H9 (cell line): ENCODE data around the gene NDUFAF2. TPM values are rescaled to one million over a fixed set of nuclear protein-coding genes. Genes with fewer than 3 reads are reported as not detected.

Source experiments
- DNase-seq: peaks from one replicate; pipeline ENCODE4 v3.0.0-alpha.2; 2017
- H2AFZ ChIP-seq: one replicate; pipeline ENCODE4 v1.6.1; 2013; ENCODE audit warnings: mild to moderate bottlenecking, low read length, control low read depth, moderate library complexity
- H2AK5ac ChIP-seq: 2 replicates; pipeline ENCODE4 v1.6.1; 2013; ENCODE audit warnings: low read length, control low read depth, mixed read lengths; ENCODE audit not compliant: insufficient read length
- H2BK120ac ChIP-seq: one replicate; pipeline ENCODE4 v1.6.1; 2013; ENCODE audit warnings: low read depth, mild to moderate bottlenecking, low read length, control low read depth, inconsistent platforms; ENCODE audit not compliant: poor library complexity, severe bottlenecking
- H2BK12ac ChIP-seq: 2 replicates; pipeline ENCODE4 v1.6.1; 2013; ENCODE audit warnings: low read length, control low read depth, mixed read lengths, low read depth; ENCODE audit not compliant: insufficient read length
- H2BK15ac ChIP-seq: 2 replicates; pipeline ENCODE4 v1.6.1; 2013; ENCODE audit warnings: low read depth, low read length, control low read depth
- H2BK20ac ChIP-seq: one replicate; pipeline ENCODE4 v1.6.1; 2013; ENCODE audit warnings: low read depth, mild to moderate bottlenecking, low read length, control low read depth, inconsistent platforms; ENCODE audit not compliant: poor library complexity, severe bottlenecking
- H2BK5ac ChIP-seq: 2 replicates; pipeline ENCODE4 v1.6.1; 2013; ENCODE audit warnings: low read length, control low read depth, mixed read lengths; ENCODE audit not compliant: insufficient read length
- H3K14ac ChIP-seq: 2 replicates; pipeline ENCODE4 v1.6.1; 2013; ENCODE audit warnings: low read length, control low read depth; ENCODE audit not compliant: insufficient read depth
- H3K18ac ChIP-seq: 2 replicates; pipeline ENCODE4 v1.6.1; 2013; ENCODE audit warnings: low read depth, mild to moderate bottlenecking, mixed read lengths, low read length, control low read depth; ENCODE audit not compliant: insufficient read length
- H3K23ac ChIP-seq: 2 replicates; pipeline ENCODE4 v1.6.1; 2013; ENCODE audit warnings: low read length, control low read depth, mixed read lengths, low read depth; ENCODE audit not compliant: insufficient read length
- H3K23me2 ChIP-seq: 2 replicates; pipeline ENCODE4 v1.6.1; 2013; ENCODE audit warnings: low read depth, mild to moderate bottlenecking, mixed read lengths, low read length, control low read depth; ENCODE audit not compliant: insufficient read length, poor library complexity, severe bottlenecking
- H3K27ac ChIP-seq: 2 replicates; pipeline ENCODE4 v1.5.1; 2013; ENCODE audit warnings: low read length, control low read depth, mixed read lengths, low read depth; ENCODE audit not compliant: insufficient read length
- H3K27me3 ChIP-seq: 2 replicates; pipeline ENCODE4 v1.6.1; 2013; ENCODE audit warnings: low read length, control low read depth, inconsistent platforms; ENCODE audit not compliant: insufficient read depth
- H3K4ac ChIP-seq: 2 replicates; pipeline ENCODE4 v1.6.1; 2013; ENCODE audit warnings: low read depth, mild to moderate bottlenecking, control low read depth, inconsistent platforms, low read length, moderate library complexity
- H3K4me1 ChIP-seq: 2 replicates; pipeline ENCODE4 v1.6.1; 2013; ENCODE audit warnings: low read length, control low read depth, inconsistent platforms; ENCODE audit not compliant: insufficient read depth
- H3K4me2 ChIP-seq: 2 replicates; pipeline ENCODE4 v1.6.1; 2013; ENCODE audit warnings: low read length, control low read depth, mixed read lengths; ENCODE audit not compliant: insufficient read length, insufficient read depth
- H3K56ac ChIP-seq: 2 replicates; pipeline ENCODE4 v1.6.1; 2013; ENCODE audit warnings: low read depth, mild to moderate bottlenecking, mixed read lengths, low read length, control low read depth; ENCODE audit not compliant: insufficient read length
- H3K79me1 ChIP-seq: 2 replicates; pipeline ENCODE4 v1.6.1; 2013; ENCODE audit warnings: low read depth, mild to moderate bottlenecking, moderate library complexity, low read length, control low read depth, inconsistent platforms; ENCODE audit not compliant: insufficient read depth, poor library complexity, severe bottlenecking
- H3K79me2 ChIP-seq: 2 replicates; pipeline ENCODE4 v1.6.1; 2013; ENCODE audit warnings: low read length, control low read depth, inconsistent platforms; ENCODE audit not compliant: insufficient read depth
- H3K9ac ChIP-seq: 2 replicates; pipeline ENCODE4 v1.6.1; 2013; ENCODE audit warnings: low read length, control low read depth, mixed read lengths; ENCODE audit not compliant: insufficient read length; ENCODE audit errors: extremely low read depth
- H3K9me3 ChIP-seq: one replicate; pipeline ENCODE4 v1.6.1; 2013; ENCODE audit warnings: low read depth, low read length, inconsistent platforms; ENCODE audit not compliant: control insufficient read depth
- H3T11ph ChIP-seq: one replicate; pipeline ENCODE4 v1.6.1; 2013; ENCODE audit warnings: mild to moderate bottlenecking, low read length, control low read depth, inconsistent platforms
- H4K20me1 ChIP-seq: one replicate; pipeline ENCODE4 v1.6.1; 2013; ENCODE audit not compliant: control insufficient read depth, insufficient read length, insufficient read depth
- H4K5ac ChIP-seq: 2 replicates; pipeline ENCODE4 v1.6.1; 2013; ENCODE audit warnings: low read depth, mild to moderate bottlenecking, mixed read lengths, low read length, control low read depth; ENCODE audit not compliant: insufficient read length
- H4K8ac ChIP-seq: replicated peaks from 2 replicates; pipeline ENCODE4 v1.6.1; 2013; ENCODE audit warnings: low read length, control low read depth, mixed read lengths, low read depth; ENCODE audit not compliant: insufficient read length
- H4K91ac ChIP-seq: 2 replicates; pipeline ENCODE4 v1.6.1; 2013; ENCODE audit warnings: low read depth, mild to moderate bottlenecking, moderate library complexity, mixed read lengths, low read length, control low read depth; ENCODE audit not compliant: insufficient read length
- H3K27ac Mint-ChIP-seq, 3 experiments: 2 replicates in 2 of 3; 3 replicates in 1 of 3; pipeline ENCODE4 v1.8.0; 2020 to 2021; ENCODE audit warnings: mixed read lengths in 3 of 3, mild to moderate bottlenecking in 1 of 3, moderate library complexity in 1 of 3
- H3K27me3 Mint-ChIP-seq: 2 replicates; pipeline ENCODE4 v1.8.0; 2021; ENCODE audit warnings: low read depth, mild to moderate bottlenecking, moderate library complexity, mixed read lengths
- H3K36me3 Mint-ChIP-seq, 3 experiments: 2 replicates in 2 of 3; 3 replicates in 1 of 3; pipeline ENCODE4 v1.8.0; 2020 to 2021; ENCODE audit warnings: low read depth in 3 of 3, mixed read lengths in 3 of 3; ENCODE audit not compliant: insufficient read depth in 1 of 3
- H3K4me1 Mint-ChIP-seq, 2 experiments: 2 replicates each; pipeline ENCODE4 v1.8.0; 2020; ENCODE audit warnings: mixed read lengths in 2 of 2
- H3K4me3 Mint-ChIP-seq, 2 experiments: 2 replicates in 1 of 2; 3 replicates in 1 of 2; pipeline ENCODE4 v1.8.0; 2020 to 2021; ENCODE audit warnings: mild to moderate bottlenecking in 2 of 2, mixed read lengths in 2 of 2, moderate library complexity in 1 of 2
- H3K9me3 Mint-ChIP-seq, 2 experiments: 2 replicates in 1 of 2; 3 replicates in 1 of 2; pipeline ENCODE4 v1.8.0; 2020; ENCODE audit warnings: mild to moderate bottlenecking in 2 of 2, mixed read lengths in 2 of 2, moderate library complexity in 1 of 2
- WGBS: extraction: QIAGEN DNeasy Blood & Tissue Kit; methylation state at CpG from one replicate; pipeline ENCODE4 v1.1.7; 2013; ENCODE audit warnings: missing lambda C conversion rate, low lambda C conversion rate, mixed read lengths; ENCODE audit not compliant: insufficient read length; ENCODE audit errors: extremely low coverage; 5-methylcytosine and 5-hydroxymethylcytosine counted together
- total RNA-seq: library from RNA; stranded (reverse); gene quantifications from 2 replicates; pipeline ENCODE4 v1.2.1, GENCODE V29; 2021
- TF ChIP-seq, protein P1 (sequence below): fragments of 200-600 bp; sonication (generic); conservative IDR thresholded peaks from 3 replicates; pipeline ENCODE4 v1.8.0; 2021; ENCODE audit warnings: antibody characterized with exemption, mild to moderate bottlenecking

The NDUFAF2 gene
- total RNA-seq, 1 experiment from 2014 or later, result 31.4 TPM

DNA sequence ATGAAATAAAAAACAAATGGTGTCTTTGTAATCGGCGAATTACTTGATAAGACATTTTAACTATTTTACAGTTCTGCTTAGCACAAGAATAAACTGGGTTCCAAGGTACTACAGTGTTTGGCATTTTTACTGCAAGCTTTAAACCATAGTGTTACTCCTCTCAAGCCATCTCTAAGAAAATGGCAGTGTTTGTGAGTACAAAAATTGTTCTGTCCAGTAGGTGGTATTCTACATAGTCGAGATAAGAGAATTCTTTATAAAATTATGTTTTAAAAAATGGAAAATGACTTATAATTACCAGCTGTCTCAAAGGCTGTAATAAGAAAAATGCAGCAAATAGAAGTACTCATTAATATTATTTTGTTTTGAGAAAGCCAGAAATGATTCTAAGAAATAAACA is 214.1 kb downstream of the NDUFAF2 start:
- H3K4me2 ChIP-seq, result no peak overlapping the region
- no peak overlapping the region for H2BK12ac ChIP-seq
- no peak overlapping the region for H3K56ac ChIP-seq
- Mint-ChIP-seq H3K36me3 (peaks cover 25 to 58% (median 51%) of the 10 kb centered on the region in 3 experiments), H3K27me3 (no peaks in the 10 kb centered on the region), H3K4me3 (no peak overlapping the region), H3K9me3 (peaks cover 4 to 8% of the 10 kb centered on the region in 2 experiments; a peak in 4 of 5 replicates), H3K4me1 (peaks cover 18 to 22% of the 10 kb centered on the region in 2 experiments), H3K27ac (no peak overlapping the region)
- H3K18ac ChIP-seq, result no peak overlapping the region
- H2BK120ac ChIP-seq, result no peak overlapping the region
- no peaks in the 10 kb centered on the region for H4K20me1 ChIP-seq
- H2AFZ ChIP-seq, result no peak overlapping the region
- no peak overlapping the region for H2AK5ac ChIP-seq
- H4K8ac ChIP-seq, result no peak overlapping the region
- H4K5ac ChIP-seq, result no peak overlapping the region
- peaks cover 2% of the 10 kb centered on the region for H3K9me3 ChIP-seq
- WGBS, result no CpG with 5 or more reads among the region's 3 CpGs
- no peak overlapping the region for H3K14ac ChIP-seq
- H3K4me1 ChIP-seq, result no peaks in the 10 kb centered on the region
- H3K4ac ChIP-seq, result no peak overlapping the region
- H2BK5ac ChIP-seq, result no peak overlapping the region
- H4K91ac ChIP-seq, result no peak overlapping the region
- H3K27me3 ChIP-seq, result no peaks in the 10 kb centered on the region
- peaks cover 6% of the 10 kb centered on the region; the same call in 1 of the 2 replicates for H3K79me2 ChIP-seq
- H3T11ph ChIP-seq, result no peak overlapping the region
- no peak overlapping the region for H2BK15ac ChIP-seq
- no peak overlapping the region for H3K9ac ChIP-seq
- no peak overlapping the region for H3K27ac ChIP-seq
- H3K79me1 ChIP-seq, result no peaks in the 10 kb centered on the region
- H3K23me2 ChIP-seq, result peaks cover 5% of the 10 kb centered on the region
- H2BK20ac ChIP-seq, result no peak overlapping the region
- H3K23ac ChIP-seq, result no peak overlapping the region
- TF ChIP-seq, protein P1, sequence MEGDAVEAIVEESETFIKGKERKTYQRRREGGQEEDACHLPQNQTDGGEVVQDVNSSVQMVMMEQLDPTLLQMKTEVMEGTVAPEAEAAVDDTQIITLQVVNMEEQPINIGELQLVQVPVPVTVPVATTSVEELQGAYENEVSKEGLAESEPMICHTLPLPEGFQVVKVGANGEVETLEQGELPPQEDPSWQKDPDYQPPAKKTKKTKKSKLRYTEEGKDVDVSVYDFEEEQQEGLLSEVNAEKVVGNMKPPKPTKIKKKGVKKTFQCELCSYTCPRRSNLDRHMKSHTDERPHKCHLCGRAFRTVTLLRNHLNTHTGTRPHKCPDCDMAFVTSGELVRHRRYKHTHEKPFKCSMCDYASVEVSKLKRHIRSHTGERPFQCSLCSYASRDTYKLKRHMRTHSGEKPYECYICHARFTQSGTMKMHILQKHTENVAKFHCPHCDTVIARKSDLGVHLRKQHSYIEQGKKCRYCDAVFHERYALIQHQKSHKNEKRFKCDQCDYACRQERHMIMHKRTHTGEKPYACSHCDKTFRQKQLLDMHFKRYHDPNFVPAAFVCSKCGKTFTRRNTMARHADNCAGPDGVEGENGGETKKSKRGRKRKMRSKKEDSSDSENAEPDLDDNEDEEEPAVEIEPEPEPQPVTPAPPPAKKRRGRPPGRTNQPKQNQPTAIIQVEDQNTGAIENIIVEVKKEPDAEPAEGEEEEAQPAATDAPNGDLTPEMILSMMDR, result no peak
- DNase-seq, result no peak
